K562 (cell line): ENCODE measurements around the gene ATG4D. TPM values are rescaled to one million over a fixed set of nuclear protein-coding genes. Genes with fewer than 3 reads are reported as not detected.

Experiments used
- ATAC-seq: fragments of 200-7000 bp; cut with Tn5 transposase; 3 replicates; pipeline ENCODE4 v1.9.1; 2020; ENCODE audit warnings: moderate library complexity
- BruUV-seq: library from RNA; stranded (reverse); fragments of 400-500 nt; replicated peaks from 2 replicates; lab custom pipeline; 2021; lab: Mats Ljungman, UMichigan
- CTCF ChIA-PET: fragments of 300-600 bp; formaldehyde crosslinking; extraction: SDS; loops from one replicate; lab custom pipeline; 2021; ENCODE audit warnings: low intra/inter-chr PET ratio; lab: Yijun Ruan, JAX
- POLR2A ChIA-PET: fragments of 300-600, 350-650 bp; sonication (Branson Sonifier 250); formaldehyde crosslinking; extraction: SDS; loops from one replicate; lab custom pipeline; 2021; ENCODE audit warnings: antibody characterized with exemption, inconsistent platforms; lab: Yijun Ruan, JAX
- DNase-seq, 4 experiments: peaks; one replicate each; pipeline versions ENCODE4 v3.0.0 to v3.0.0-alpha.2; 2011 to 2018; ENCODE audit warnings: low spot score in 3 of 4, mixed read lengths in 3 of 4; ENCODE audit errors: extremely low read depth in 1 of 4
- FAIRE-seq: peaks from 2 replicates; lab custom pipeline; 2011; peaks lifted over from hg19 to GRCh38; lab: Jason Lieb, UNC
- H2AFZ ChIP-seq: 2 replicates; pipeline ENCODE4 v1.6.0; 2011; ENCODE audit warnings: low read depth, low read length, control low read depth, inconsistent platforms
- H3K27ac ChIP-seq: fragments of 200-600 bp; 3 replicates; pipeline ENCODE4 v1.8.0; 2011; ENCODE audit warnings: low read depth, mild to moderate bottlenecking, control low read depth, inconsistent platforms, low read length, moderate library complexity, mixed read lengths; ENCODE audit errors: extremely low read depth
- H3K27me3 ChIP-seq, 2 experiments: fragments of 300-600 bp in 1 of 2; 2 replicates in 1 of 2; 3 replicates in 1 of 2; pipeline versions ENCODE4 v1.6.0 to v1.8.0; 2011; ENCODE audit warnings: inconsistent platforms in 2 of 2, low read length in 2 of 2, mild to moderate bottlenecking in 1 of 2, mixed read lengths in 1 of 2, moderate library complexity in 1 of 2; ENCODE audit not compliant: control insufficient read depth in 2 of 2, insufficient read depth in 2 of 2
- H3K36me3 ChIP-seq: fragments of 300-600 bp; 3 replicates; pipeline ENCODE4 v1.8.0; 2011; ENCODE audit warnings: mild to moderate bottlenecking, low read length, inconsistent platforms; ENCODE audit not compliant: control insufficient read depth, insufficient read depth
- H3K4me1 ChIP-seq, 2 experiments: fragments of 200-600 bp in 1 of 2; replicated peaks in 1 of 2; 2 replicates in 1 of 2; 3 replicates in 1 of 2; pipeline versions ENCODE4 v1.5.1 to v1.8.0; 2011; ENCODE audit warnings: inconsistent platforms in 2 of 2, low read length in 2 of 2, mild to moderate bottlenecking in 1 of 2, mixed read lengths in 1 of 2, moderate library complexity in 1 of 2; ENCODE audit not compliant: control insufficient read depth in 2 of 2, insufficient read depth in 2 of 2
- H3K4me2 ChIP-seq: 2 replicates; pipeline ENCODE4 v1.6.1; 2011; ENCODE audit warnings: low read length, control low read depth, inconsistent platforms, mixed read lengths; ENCODE audit not compliant: insufficient read depth
- H3K4me3 ChIP-seq: fragments of 200-600 bp; sonication (generic), shearing (Covaris generic); 2 replicates; pipeline ENCODE4 v1.5.1; 2016; ENCODE audit warnings: control low read depth, inconsistent platforms
- H3K79me2 ChIP-seq: fragments of 200-600 bp; 3 replicates; pipeline ENCODE4 v1.8.0; 2011; ENCODE audit warnings: low read length, inconsistent platforms; ENCODE audit not compliant: control insufficient read depth, insufficient read depth
- H3K9ac ChIP-seq, 2 experiments: 2 replicates each; pipeline versions ENCODE4 v1.6.0 to v1.6.1; 2011; ENCODE audit warnings: low read depth in 2 of 2, low read length in 2 of 2, control low read depth in 1 of 2, inconsistent platforms in 1 of 2, mild to moderate bottlenecking in 1 of 2, mixed read lengths in 1 of 2; ENCODE audit not compliant: insufficient read depth in 1 of 2
- H3K9me1 ChIP-seq: one replicate; pipeline ENCODE4 v1.6.0; 2011; ENCODE audit warnings: inconsistent platforms, mild to moderate bottlenecking, low read length, moderate library complexity; ENCODE audit not compliant: control insufficient read depth, insufficient read depth
- H3K9me3 ChIP-seq: replicated peaks from 2 replicates; pipeline ENCODE4 v1.5.1; 2011; ENCODE audit warnings: low read depth, low read length, inconsistent platforms; ENCODE audit not compliant: control insufficient read depth, insufficient read depth
- H4K20me1 ChIP-seq: replicated peaks from 2 replicates; pipeline ENCODE4 v1.6.1; 2011; ENCODE audit warnings: low read length, inconsistent platforms, mixed read lengths; ENCODE audit not compliant: control insufficient read depth, insufficient read depth
- BRF1 ChIP-seq: IDR thresholded peaks from 3 replicates; pipeline ENCODE4 v1.6.1; 2011; ENCODE audit warnings: borderline replicate concordance, mild to moderate bottlenecking; ENCODE audit not compliant: insufficient read length; ENCODE audit errors: extremely low read depth
- GATA2 ChIP-seq: sonication (generic); formaldehyde crosslinking; IDR thresholded peaks from 2 replicates; pipeline ENCODE4 v1.4.0; 2020; ENCODE audit warnings: mild to moderate bottlenecking, missing genetic modification reagents
- GTF2A2 ChIP-seq: IDR thresholded peaks from 2 replicates; pipeline ENCODE4 v1.6.1; 2016; ENCODE audit warnings: mild to moderate bottlenecking, missing genetic modification characterization, missing compliant biosample characterization
- LEF1 ChIP-seq: fragments of 450-650 bp; IDR thresholded peaks from 2 replicates; pipeline ENCODE4 v1.6.1; 2016; ENCODE audit warnings: mild to moderate bottlenecking
- NBN ChIP-seq: fragments of 450-650 bp; IDR thresholded peaks from 2 replicates; pipeline ENCODE4 v1.6.1; 2016; ENCODE audit warnings: low read depth, mild to moderate bottlenecking
- TAF15 ChIP-seq: fragments of 200-400 bp; formaldehyde crosslinking; IDR thresholded peaks from 2 replicates; pipeline ENCODE4 v1.6.1; 2017; ENCODE audit warnings: mild to moderate bottlenecking, low read depth, low read length, moderate library complexity
- TSC22D4 ChIP-seq: fragments of 450-650 bp; IDR thresholded peaks from 2 replicates; pipeline ENCODE4 v1.6.1; 2016; ENCODE audit warnings: missing genetic modification characterization, missing biosample characterization, control low read depth
- WGBS: fragments of 100-300 bp; shearing (Covaris generic); methylation state at CpG from one replicate; pipeline ENCODE4 v1.1.6; 2016; ENCODE audit warnings: low coverage, mixed read lengths; ENCODE audit not compliant: insufficient coverage; ENCODE audit errors: missing lambda C conversion rate; 5-methylcytosine and 5-hydroxymethylcytosine counted together
- in situ Hi-C: fragments of 300-500 bp; cut with MboI; formaldehyde crosslinking; loops from 4 replicates; pipeline ENCODE4 v1.15.0; 2018; ENCODE audit warnings: inconsistent platforms, mixed read lengths
- intact Hi-C: fragments of 100-400 bp; cut with micrococcal nuclease; formaldehyde crosslinking; loops from 2 replicates; pipeline ENCODE4 v1.14.2; 2022
- polyA plus RNA-seq, 8 experiments: library from polyadenylated mRNA; depleted of rRNA in 4 of 8; stranded (reverse) in 5 of 8; unstranded in 3 of 8; fragments of >200 nt; fragmentation: Nextera tagmentation in 2 of 8; fragmentation: Illumina TruSeq in 1 of 8; extraction: Ambion mirVana in 2 of 8; extraction: Trizol in 1 of 8; gene quantifications; 2 replicates each; pipeline versions ENCODE4 v1.2.1 to v1.2.3, GENCODE V29; 2011 to 2014; ENCODE audit warnings: inconsistent platforms in 1 of 8, missing spikeins in 1 of 8
- total RNA-seq, 7 experiments: library from RNA; depleted of rRNA in 6 of 7; stranded (reverse); fragments of >200 nt in 6 of 7; fragmentation: Illumina TruSeq in 2 of 7; extraction: Trizol in 2 of 7; gene quantifications; 2 replicates each; pipeline versions ENCODE4 v1.2.1 to v1.2.3, GENCODE V29; 2011 to 2021; ENCODE audit warnings: low replicate concordance in 1 of 7
- TF ChIP-seq, protein P1 (sequence below), 3 experiments: IDR thresholded peaks in 2 of 3; conservative IDR thresholded peaks in 1 of 3; 2 replicates each; pipeline ENCODE4 v1.5.1; 2011 to 2012; ENCODE audit warnings: low read length in 3 of 3, mild to moderate bottlenecking in 3 of 3, control low read depth in 2 of 3, improper control_type of control experiment in 1 of 3, inconsistent platforms in 1 of 3, low read depth in 1 of 3, mixed read lengths in 1 of 3, moderate library complexity in 1 of 3; ENCODE audit not compliant: insufficient read depth in 2 of 3
- TF ChIP-seq, protein P2 (sequence below): fragments of 250-450 bp; sonication (Bioruptor Pico); IDR thresholded peaks from 2 replicates; pipeline ENCODE4 v1.8.0; 2022; ENCODE audit warnings: inconsistent platforms, mild to moderate bottlenecking, moderate library complexity, borderline replicate concordance
- TF ChIP-seq, protein P3 (sequence below): IDR thresholded peaks from 2 replicates; pipeline ENCODE4 v1.6.1; 2016; ENCODE audit warnings: missing genetic modification characterization, missing compliant biosample characterization
- TF ChIP-seq, protein P4 (sequence below): sonication (generic); formaldehyde crosslinking; IDR thresholded peaks from 2 replicates; pipeline ENCODE4 v1.8.0; 2022; ENCODE audit warnings: mild to moderate bottlenecking, missing genetic modification reagents, borderline replicate concordance

The ATG4D gene
- total and polyA plus RNA-seq, 9 of the 15 experiments (the other 6 are each of a cell fraction or from before 2014, with no cell fraction given), result 0.51 to 66.1 (median 22.9) TPM

DNA sequence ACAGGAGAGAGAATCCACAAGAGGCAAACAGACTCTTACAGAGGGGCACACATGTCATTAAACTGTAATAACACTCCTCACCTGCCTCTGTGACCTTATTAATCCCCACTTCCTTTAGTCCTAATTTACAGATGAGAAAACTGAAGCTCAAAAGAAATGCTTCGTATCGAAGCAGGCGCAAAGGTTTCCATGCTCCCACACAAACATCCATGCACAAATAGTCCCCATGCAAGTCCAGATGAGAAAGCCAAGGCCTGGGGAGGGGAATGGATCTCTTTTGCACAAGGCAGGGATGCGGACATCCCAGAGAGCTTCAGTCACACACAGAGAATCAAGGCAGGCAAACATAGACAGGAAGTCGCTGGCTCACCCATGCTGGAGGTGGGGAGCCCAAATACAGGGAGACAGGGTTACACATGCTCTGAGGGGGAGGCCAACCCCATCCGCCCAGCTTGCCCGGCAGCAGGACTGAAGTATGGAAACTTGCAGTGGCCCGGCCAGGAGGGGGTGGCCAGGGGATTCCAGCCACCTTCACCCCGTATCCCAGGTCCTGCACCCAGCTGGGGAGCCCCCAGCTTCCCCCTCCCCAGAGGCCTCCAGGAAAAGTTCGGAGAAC lies 26.9 kb upstream of the ATG4D start:
- FAIRE-seq (no peak), DNase-seq (no peak), ATAC-seq (no peak)
- peaks cover 19 to 48% of the 10 kb centered on the region in 2 experiments; a peak in 4 of 5 replicates for H3K4me1 ChIP-seq
- no peaks in the 10 kb centered on the region; the same call in 1 of the 2 replicates for H4K20me1 ChIP-seq
- intact Hi-C loops, result no loop called here
- H3K79me2 ChIP-seq, result no peaks in the 10 kb centered on the region
- H3K4me3 ChIP-seq, result peak overlapping the region; percentile 30
- H2AFZ ChIP-seq, result peak overlapping the region; percentile 69; the same call in 1 of the 2 replicates
- WGBS, result 64% methylated on average over 10 of the region's 10 CpGs
- H3K27ac ChIP-seq, result no peak overlapping the region
- peaks cover 0 to 16% of the 10 kb centered on the region in 2 experiments; a peak in 4 of 5 replicates for H3K27me3 ChIP-seq
- peak overlapping the region; percentile 49 for H3K4me2 ChIP-seq
- no peaks in the 10 kb centered on the region for H3K36me3 ChIP-seq
- ChIA-PET CTCF (no interaction called here), POLR2A (interaction anchor here (0.6 to 1.3 kb wide), 7 partner anchors 11 to 128 kb away, joined by 3 to 5 read pairs (median 3); no protein-coding TSS in a partner anchor)
- BruUV-seq, result no TSS peak
- no peaks in the 10 kb centered on the region for H3K9me1 ChIP-seq
- TF ChIP-seq GATA2 (no peak), LEF1 (no peak), BRF1 (no peak), TSC22D4 (tag) (no peak), TAF15 (no peak), GTF2A2 (tag) (no peak), NBN (no peak)
- TF ChIP-seq, protein P1, sequence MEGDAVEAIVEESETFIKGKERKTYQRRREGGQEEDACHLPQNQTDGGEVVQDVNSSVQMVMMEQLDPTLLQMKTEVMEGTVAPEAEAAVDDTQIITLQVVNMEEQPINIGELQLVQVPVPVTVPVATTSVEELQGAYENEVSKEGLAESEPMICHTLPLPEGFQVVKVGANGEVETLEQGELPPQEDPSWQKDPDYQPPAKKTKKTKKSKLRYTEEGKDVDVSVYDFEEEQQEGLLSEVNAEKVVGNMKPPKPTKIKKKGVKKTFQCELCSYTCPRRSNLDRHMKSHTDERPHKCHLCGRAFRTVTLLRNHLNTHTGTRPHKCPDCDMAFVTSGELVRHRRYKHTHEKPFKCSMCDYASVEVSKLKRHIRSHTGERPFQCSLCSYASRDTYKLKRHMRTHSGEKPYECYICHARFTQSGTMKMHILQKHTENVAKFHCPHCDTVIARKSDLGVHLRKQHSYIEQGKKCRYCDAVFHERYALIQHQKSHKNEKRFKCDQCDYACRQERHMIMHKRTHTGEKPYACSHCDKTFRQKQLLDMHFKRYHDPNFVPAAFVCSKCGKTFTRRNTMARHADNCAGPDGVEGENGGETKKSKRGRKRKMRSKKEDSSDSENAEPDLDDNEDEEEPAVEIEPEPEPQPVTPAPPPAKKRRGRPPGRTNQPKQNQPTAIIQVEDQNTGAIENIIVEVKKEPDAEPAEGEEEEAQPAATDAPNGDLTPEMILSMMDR (IDR thresholded peaks at IDR 0.05 in 2 of 3, conservative IDR thresholded peaks at IDR 0.05 in 1 of 3; ENCODE audit: insufficient read depth in 2 of 3, low read depth in 1 of 3, low read length in 3 of 3), result no peak
- TF ChIP-seq, protein P2, sequence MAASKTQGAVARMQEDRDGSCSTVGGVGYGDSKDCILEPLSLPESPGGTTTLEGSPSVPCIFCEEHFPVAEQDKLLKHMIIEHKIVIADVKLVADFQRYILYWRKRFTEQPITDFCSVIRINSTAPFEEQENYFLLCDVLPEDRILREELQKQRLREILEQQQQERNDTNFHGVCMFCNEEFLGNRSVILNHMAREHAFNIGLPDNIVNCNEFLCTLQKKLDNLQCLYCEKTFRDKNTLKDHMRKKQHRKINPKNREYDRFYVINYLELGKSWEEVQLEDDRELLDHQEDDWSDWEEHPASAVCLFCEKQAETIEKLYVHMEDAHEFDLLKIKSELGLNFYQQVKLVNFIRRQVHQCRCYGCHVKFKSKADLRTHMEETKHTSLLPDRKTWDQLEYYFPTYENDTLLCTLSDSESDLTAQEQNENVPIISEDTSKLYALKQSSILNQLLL (CRISPR knock-in tag), result no peak
- TF ChIP-seq, protein P3, sequence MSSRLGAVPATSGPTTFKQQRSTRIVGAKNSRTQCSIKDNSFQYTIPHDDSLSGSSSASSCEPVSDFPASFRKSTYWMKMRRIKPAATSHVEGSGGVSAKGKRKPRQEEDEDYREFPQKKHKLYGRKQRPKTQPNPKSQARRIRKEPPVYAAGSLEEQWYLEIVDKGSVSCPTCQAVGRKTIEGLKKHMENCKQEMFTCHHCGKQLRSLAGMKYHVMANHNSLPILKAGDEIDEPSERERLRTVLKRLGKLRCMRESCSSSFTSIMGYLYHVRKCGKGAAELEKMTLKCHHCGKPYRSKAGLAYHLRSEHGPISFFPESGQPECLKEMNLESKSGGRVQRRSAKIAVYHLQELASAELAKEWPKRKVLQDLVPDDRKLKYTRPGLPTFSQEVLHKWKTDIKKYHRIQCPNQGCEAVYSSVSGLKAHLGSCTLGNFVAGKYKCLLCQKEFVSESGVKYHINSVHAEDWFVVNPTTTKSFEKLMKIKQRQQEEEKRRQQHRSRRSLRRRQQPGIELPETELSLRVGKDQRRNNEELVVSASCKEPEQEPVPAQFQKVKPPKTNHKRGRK (tag), result no peak
- TF ChIP-seq, protein P4, sequence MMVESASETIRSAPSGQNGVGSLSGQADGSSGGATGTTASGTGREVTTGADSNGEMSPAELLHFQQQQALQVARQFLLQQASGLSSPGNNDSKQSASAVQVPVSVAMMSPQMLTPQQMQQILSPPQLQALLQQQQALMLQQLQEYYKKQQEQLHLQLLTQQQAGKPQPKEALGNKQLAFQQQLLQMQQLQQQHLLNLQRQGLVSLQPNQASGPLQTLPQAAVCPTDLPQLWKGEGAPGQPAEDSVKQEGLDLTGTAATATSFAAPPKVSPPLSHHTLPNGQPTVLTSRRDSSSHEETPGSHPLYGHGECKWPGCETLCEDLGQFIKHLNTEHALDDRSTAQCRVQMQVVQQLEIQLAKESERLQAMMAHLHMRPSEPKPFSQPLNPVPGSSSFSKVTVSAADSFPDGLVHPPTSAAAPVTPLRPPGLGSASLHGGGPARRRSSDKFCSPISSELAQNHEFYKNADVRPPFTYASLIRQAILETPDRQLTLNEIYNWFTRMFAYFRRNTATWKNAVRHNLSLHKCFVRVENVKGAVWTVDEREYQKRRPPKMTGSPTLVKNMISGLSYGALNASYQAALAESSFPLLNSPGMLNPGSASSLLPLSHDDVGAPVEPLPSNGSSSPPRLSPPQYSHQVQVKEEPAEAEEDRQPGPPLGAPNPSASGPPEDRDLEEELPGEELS (CRISPR knock-in tag), result no peak
- in situ Hi-C loops, result no loop called here
- no peaks in the 10 kb centered on the region for H3K9me3 ChIP-seq
- H3K9ac ChIP-seq, result peak overlapping the region in 1 of 2 experiments; percentile 86; a peak in 2 of 4 replicates
